MM.1S (cell line): ENCODE data around the gene CES5A.
"Not testable (repeated sequence)": the region's sequence is repeated elsewhere in the genome, so short reads cannot be mapped to it uniquely, and the experiment has no call there.

Experiments
- DNase-seq: peaks from one replicate; pipeline ENCODE4 v3.0.0-alpha.2; 2015
- H2AFZ ChIP-seq: fragments of 300-600 bp; sonication (generic); 2 replicates; pipeline ENCODE4 v1.6.0; 2016; ENCODE audit warnings: antibody characterized with exemption, low read length
- H3F3A ChIP-seq: fragments of 300-600 bp; sonication (generic); 2 replicates; pipeline ENCODE4 v1.6.1; 2016; ENCODE audit warnings: mild to moderate bottlenecking, antibody characterized with exemption, low read length, moderate library complexity, mixed read lengths; ENCODE audit not compliant: insufficient read depth
- H3K27ac ChIP-seq: fragments of 300-600 bp; sonication (generic); 2 replicates; pipeline ENCODE4 v1.5.1; 2016; ENCODE audit warnings: mild to moderate bottlenecking, low read length
- H3K27me3 ChIP-seq: fragments of 300-600 bp; sonication (generic); replicated peaks from 2 replicates; pipeline ENCODE4 v1.6.0; 2016; ENCODE audit warnings: low read length; ENCODE audit not compliant: insufficient read depth
- H3K36me3 ChIP-seq: fragments of 300-600 bp; sonication (generic); replicated peaks from 2 replicates; pipeline ENCODE4 v1.6.1; 2016; ENCODE audit warnings: mild to moderate bottlenecking, low read length, mixed read lengths; ENCODE audit not compliant: insufficient read depth
- H3K4me1 ChIP-seq: fragments of 300-600 bp; sonication (generic); 2 replicates; pipeline ENCODE4 v1.6.1; 2016; ENCODE audit warnings: low read length, mixed read lengths
- H3K4me2 ChIP-seq: fragments of 300-600 bp; sonication (generic); 2 replicates; pipeline ENCODE4 v1.6.0; 2016; ENCODE audit warnings: low read depth, low read length
- H3K4me3 ChIP-seq: fragments of 300-600 bp; sonication (generic); 2 replicates; pipeline ENCODE4 v1.5.1; 2016; ENCODE audit warnings: low read length, mixed read lengths
- H3K79me2 ChIP-seq: fragments of 300-600 bp; sonication (generic); 2 replicates; pipeline ENCODE4 v1.6.1; 2016; ENCODE audit warnings: mixed run types, low read length, mixed read lengths
- H3K9ac ChIP-seq: fragments of 300-600 bp; sonication (generic); 2 replicates; pipeline ENCODE4 v1.6.1; 2016; ENCODE audit warnings: low read length, mixed read lengths
- H3K9me2 ChIP-seq: fragments of 300-600 bp; sonication (generic); replicated peaks from 2 replicates; pipeline ENCODE4 v1.6.1; 2016; ENCODE audit warnings: mild to moderate bottlenecking, low read length, mixed read lengths; ENCODE audit not compliant: insufficient read depth
- H3K9me3 ChIP-seq: fragments of 300-600 bp; sonication (generic); replicated peaks from 2 replicates; pipeline ENCODE4 v1.6.1; 2016; ENCODE audit warnings: mild to moderate bottlenecking, low read length, mixed read lengths; ENCODE audit not compliant: insufficient read depth
- H4K20me1 ChIP-seq: fragments of 300-600 bp; sonication (generic); 2 replicates; pipeline ENCODE4 v1.6.1; 2016; ENCODE audit warnings: mild to moderate bottlenecking, low read length, moderate library complexity, mixed read lengths; ENCODE audit not compliant: insufficient read depth
- EZH2 ChIP-seq: fragments of 300-600 bp; sonication (generic); optimal IDR thresholded peaks from 2 replicates; pipeline ENCODE3; 2017; ENCODE audit warnings: low read depth, mild to moderate bottlenecking, antibody characterized with exemption, low read length, mixed read lengths
- EZH2phosphoT487 ChIP-seq: fragments of 300-600 bp; sonication (generic); IDR thresholded peaks from 2 replicates; pipeline ENCODE4 v1.6.1; 2018; ENCODE audit warnings: antibody characterized with exemption, low read length
- TF ChIP-seq, protein P1 (sequence below): fragments of 300-600 bp; sonication (generic); IDR thresholded peaks from 2 replicates; pipeline ENCODE4 v1.5.1; 2016; ENCODE audit warnings: antibody characterized with exemption, low read length, mixed read lengths

The CES5A gene

GRCh38 chr16:55809851-55810250, 65.3 kb downstream of the CES5A start:
- TF ChIP-seq EZH2phosphoT487, result no peak
- TF ChIP-seq, protein P1, sequence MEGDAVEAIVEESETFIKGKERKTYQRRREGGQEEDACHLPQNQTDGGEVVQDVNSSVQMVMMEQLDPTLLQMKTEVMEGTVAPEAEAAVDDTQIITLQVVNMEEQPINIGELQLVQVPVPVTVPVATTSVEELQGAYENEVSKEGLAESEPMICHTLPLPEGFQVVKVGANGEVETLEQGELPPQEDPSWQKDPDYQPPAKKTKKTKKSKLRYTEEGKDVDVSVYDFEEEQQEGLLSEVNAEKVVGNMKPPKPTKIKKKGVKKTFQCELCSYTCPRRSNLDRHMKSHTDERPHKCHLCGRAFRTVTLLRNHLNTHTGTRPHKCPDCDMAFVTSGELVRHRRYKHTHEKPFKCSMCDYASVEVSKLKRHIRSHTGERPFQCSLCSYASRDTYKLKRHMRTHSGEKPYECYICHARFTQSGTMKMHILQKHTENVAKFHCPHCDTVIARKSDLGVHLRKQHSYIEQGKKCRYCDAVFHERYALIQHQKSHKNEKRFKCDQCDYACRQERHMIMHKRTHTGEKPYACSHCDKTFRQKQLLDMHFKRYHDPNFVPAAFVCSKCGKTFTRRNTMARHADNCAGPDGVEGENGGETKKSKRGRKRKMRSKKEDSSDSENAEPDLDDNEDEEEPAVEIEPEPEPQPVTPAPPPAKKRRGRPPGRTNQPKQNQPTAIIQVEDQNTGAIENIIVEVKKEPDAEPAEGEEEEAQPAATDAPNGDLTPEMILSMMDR, result no peak
- Histone ChIP-seq H3K4me2 (no peak overlapping the region), H3K4me1 (no peaks in the 10 kb centered on the region), H3K9me2 (no peaks in the 10 kb centered on the region), H3K79me2 (no peaks in the 10 kb centered on the region), H3K27me3 (no peaks in the 10 kb centered on the region), H4K20me1 (no peaks in the 10 kb centered on the region), H3F3A (no peaks in the 10 kb centered on the region), H3K27ac (no peak overlapping the region), H2AFZ (no peak overlapping the region), H3K9ac (no peak overlapping the region), H3K36me3 (no peaks in the 10 kb centered on the region), H3K9me3 (no peaks in the 10 kb centered on the region), H3K4me3 (no peak overlapping the region)
- DNase-seq, result no peak

- H3K9me3 ChIP-seq, result no peaks in the 10 kb centered on the region
- no peak for TF ChIP-seq EZH2
- TF ChIP-seq, protein P1, result no peak
- TF ChIP-seq EZH2phosphoT487, result no peak
- no peak overlapping the region for H3K27ac ChIP-seq
- H3K9ac ChIP-seq, result no peak overlapping the region
- no peaks in the 10 kb centered on the region for H3K79me2 ChIP-seq
- H2AFZ ChIP-seq, result no peak overlapping the region
- H3K4me3 ChIP-seq, result no peak overlapping the region
- H3F3A ChIP-seq, result no peaks in the 10 kb centered on the region
- no peaks in the 10 kb centered on the region for H3K36me3 ChIP-seq
- H3K4me1 ChIP-seq, result no peaks in the 10 kb centered on the region
- no peaks in the 10 kb centered on the region for H4K20me1 ChIP-seq
- H3K27me3 ChIP-seq, result no peaks in the 10 kb centered on the region
- H3K9me2 ChIP-seq, result no peaks in the 10 kb centered on the region
- no peak overlapping the region for H3K4me2 ChIP-seq
- DNase-seq, result no peak
Observed at GRCh38 chr16:55809386-55809785, 65.8 kb downstream of the CES5A start.

DNA sequence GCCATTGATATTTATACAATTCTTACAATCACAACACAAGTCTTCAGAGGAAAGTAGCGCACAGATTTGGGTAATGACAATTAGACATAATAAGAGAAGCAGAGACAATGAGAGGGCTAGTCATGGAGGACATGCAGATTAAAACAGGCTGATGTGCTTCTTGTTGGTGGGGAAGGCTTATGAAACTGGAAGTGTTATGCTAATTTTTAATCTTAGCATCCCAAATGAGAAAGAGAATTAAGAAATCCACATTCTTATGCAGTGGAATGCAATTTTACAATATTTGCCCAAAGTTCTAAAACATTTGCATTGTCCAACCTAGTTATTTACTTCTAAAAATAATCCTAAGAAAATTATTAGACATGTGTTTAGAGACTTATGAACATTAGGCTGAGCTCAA, 66.9 kb downstream of the CES5A start:
- H2AFZ ChIP-seq, H3K27me3 ChIP-seq, H3K4me1 ChIP-seq, H3K9me3 ChIP-seq, H3K9me2 ChIP-seq, DNase-seq, H3K4me3 ChIP-seq, H3F3A ChIP-seq, H3K27ac ChIP-seq, H4K20me1 ChIP-seq, H3K36me3 ChIP-seq, H3K9ac ChIP-seq, H3K79me2 ChIP-seq, H3K4me2 ChIP-seq: not testable (repeated sequence)

DNA sequence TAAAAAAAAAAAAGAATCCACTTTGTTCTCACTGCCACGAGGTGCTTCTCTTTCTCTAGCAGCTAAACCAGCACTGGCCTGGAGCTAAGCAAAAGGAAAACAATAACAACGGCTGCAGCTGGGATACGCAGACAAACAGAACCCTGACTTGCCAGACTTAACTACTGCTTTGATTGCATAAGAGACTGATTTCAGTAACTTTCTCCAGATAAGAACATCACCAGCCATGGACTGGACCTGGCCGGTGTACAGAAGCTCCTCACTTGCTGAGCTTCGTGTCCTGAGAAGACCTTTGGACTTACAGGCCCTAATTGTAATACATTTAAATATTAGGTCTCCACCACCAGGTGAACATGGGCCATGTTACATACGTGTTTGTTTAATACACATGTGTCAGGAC, 70.1 kb downstream of the CES5A start:
- H4K20me1 ChIP-seq, H2AFZ ChIP-seq, H3K9me2 ChIP-seq, H3K4me1 ChIP-seq, H3K27me3 ChIP-seq, H3K4me2 ChIP-seq, H3F3A ChIP-seq, H3K79me2 ChIP-seq, H3K36me3 ChIP-seq, H3K27ac ChIP-seq, H3K4me3 ChIP-seq, H3K9me3 ChIP-seq, DNase-seq, H3K9ac ChIP-seq: not testable (repeated sequence)

DNA sequence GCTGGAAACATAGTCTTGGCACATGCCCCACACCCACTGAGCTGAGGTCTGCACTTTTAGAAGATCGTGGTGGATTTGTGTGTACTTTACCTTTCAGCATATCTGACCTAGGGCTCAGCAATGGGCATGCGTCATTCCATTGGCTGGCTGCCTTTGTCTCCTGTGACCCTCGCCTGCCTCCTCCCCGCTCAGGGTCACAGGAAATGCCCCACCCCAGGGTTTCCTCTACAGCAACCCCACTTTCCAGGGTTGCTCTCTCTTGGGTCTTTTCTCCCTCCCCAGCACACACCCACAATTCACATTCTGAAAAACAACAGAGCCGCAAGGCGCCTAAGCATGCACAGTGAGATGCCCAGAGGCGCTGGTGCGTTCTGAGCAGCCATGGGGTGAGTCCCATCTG, 71.5 kb downstream of the CES5A start:
- not testable (repeated sequence) for H3K4me2 ChIP-seq, H3F3A ChIP-seq, H3K79me2 ChIP-seq, H3K9me2 ChIP-seq, H3K27ac ChIP-seq, DNase-seq, H4K20me1 ChIP-seq, H3K9me3 ChIP-seq, H3K36me3 ChIP-seq, H3K4me1 ChIP-seq, H3K4me3 ChIP-seq, H2AFZ ChIP-seq, H3K9ac ChIP-seq, H3K27me3 ChIP-seq
